ENCODE data around the gene RBMS3. TPM values are rescaled to one million over a fixed set of nuclear protein-coding genes. Genes with fewer than 3 reads are reported as not detected.

Gene RBMS3
- total RNA-seq, 1 donor from 2014 or later: 13.2 TPM

GRCh38 chr3:29503958-29504357 lies 223.1 kb downstream of the RBMS3 start:
- no peak for DNase-seq (ENCODE audit: low read depth)
- no peak for TF ChIP-seq CTCF (conservative IDR thresholded peaks at IDR 0.05; ENCODE audit: low read depth, low read length)

GRCh38 chr3:29506502-29506901 lies 225.6 kb downstream of the RBMS3 start:
- no peak for DNase-seq (ENCODE audit: low read depth)
- TF ChIP-seq CTCF (conservative IDR thresholded peaks at IDR 0.05; ENCODE audit: low read depth, low read length): no peak
- H3K4me3 ChIP-seq (ENCODE audit: low read depth, low read length): no peak overlapping the region

More at GRCh38 chr3:29503958-29504357, 223.1 kb downstream of the RBMS3 start:
- H3K4me3 ChIP-seq (ENCODE audit: low read depth, low read length): no peak overlapping the region

- TF ChIP-seq CTCF (conservative IDR thresholded peaks at IDR 0.05; ENCODE audit: low read depth, low read length): no peak
- no peak for DNase-seq (ENCODE audit: low read depth)
- H3K4me3 ChIP-seq (ENCODE audit: low read depth, low read length): no peak overlapping the region
Measured at GRCh38 chr3:29511701-29512100, 230.8 kb downstream of the RBMS3 start.

GRCh38 chr3:29512641-29513040 lies 231.8 kb downstream of the RBMS3 start:
- TF ChIP-seq CTCF (conservative IDR thresholded peaks at IDR 0.05; ENCODE audit: low read depth, low read length): no peak
- DNase-seq (ENCODE audit: low read depth): no peak
- no peak overlapping the region for H3K4me3 ChIP-seq (ENCODE audit: low read depth, low read length)

GRCh38 chr3:29513236-29513635 lies 232.4 kb downstream of the RBMS3 start:
- TF ChIP-seq CTCF (conservative IDR thresholded peaks at IDR 0.05; ENCODE audit: low read depth, low read length): no peak
- H3K4me3 ChIP-seq (ENCODE audit: low read depth, low read length): no peak overlapping the region
- no peak for DNase-seq (ENCODE audit: low read depth)

GRCh38 chr3:29514170-29514569 lies 233.3 kb downstream of the RBMS3 start:
- no peak for TF ChIP-seq CTCF (conservative IDR thresholded peaks at IDR 0.05; ENCODE audit: low read depth, low read length)
- H3K4me3 ChIP-seq (ENCODE audit: low read depth, low read length): no peak overlapping the region
- no peak for DNase-seq (ENCODE audit: low read depth)

- no peak for DNase-seq (ENCODE audit: low read depth)
- H3K4me3 ChIP-seq (ENCODE audit: low read depth, low read length): no peak overlapping the region
- no peak for TF ChIP-seq CTCF (conservative IDR thresholded peaks at IDR 0.05; ENCODE audit: low read depth, low read length)
Measured at GRCh38 chr3:29514912-29515311, 234.0 kb downstream of the RBMS3 start.

Data from epithelial cell of proximal tubule (primary cell).